Psoas muscle (tissue), 8 donors: ENCODE data around the gene UQCRC1. TPM values are rescaled to one million over a fixed set of nuclear protein-coding genes. Genes with fewer than 3 reads are reported as not detected.

Experiments
- ATAC-seq, 4 donors: fragments of 200-7000 bp; cut with Tn5 transposase; one replicate each; pipeline ENCODE4 v1.9.1; 2020; ENCODE audit warnings: moderate library complexity in 3 of 4, mild to moderate bottlenecking in 2 of 4
- DNase-seq, 2 donors: peaks; one replicate each; pipeline ENCODE4 v3.0.0-alpha.2; 2020
- H3K27ac ChIP-seq: fragments of 200-600 bp; one replicate; pipeline ENCODE4 v1.8.0; 2022
- H3K27me3 ChIP-seq, 3 donors: fragments of 200-600 bp in 1 of 3; one replicate each; pipeline versions ENCODE4 v1.6.1 to v1.8.0; 2013 to 2022; ENCODE audit warnings: low read length in 2 of 3, mild to moderate bottlenecking in 2 of 3, moderate library complexity in 1 of 3; ENCODE audit not compliant: insufficient read depth in 3 of 3
- H3K36me3 ChIP-seq, 2 donors: fragments of 200-600 bp in 1 of 2; one replicate each; pipeline versions ENCODE4 v1.6.1 to v1.8.0; 2013 to 2022; ENCODE audit warnings: low read depth in 1 of 2, mild to moderate bottlenecking in 1 of 2, moderate library complexity in 1 of 2; ENCODE audit not compliant: insufficient read depth in 1 of 2
- H3K4me1 ChIP-seq: fragments of 200-600 bp; one replicate; pipeline ENCODE4 v1.8.0; 2022
- H3K4me3 ChIP-seq: fragments of 200-600 bp; one replicate; pipeline ENCODE4 v1.8.0; 2022; ENCODE audit warnings: mild to moderate bottlenecking
- H3K9me3 ChIP-seq: fragments of 200-600 bp; one replicate; pipeline ENCODE4 v1.8.0; 2022
- WGBS, 3 donors: extraction: QIAGEN DNeasy Blood & Tissue Kit; methylation state at CpG; one replicate each; pipeline versions ENCODE4 v1.1.6 to v1.1.7; 2013; 5-methylcytosine and 5-hydroxymethylcytosine counted together
- intact Hi-C, 2 donors: fragments of 100-400 bp; cut with DNase I; formaldehyde crosslinking; loops; one replicate each; pipeline versions ENCODE4 v1.11.0 to v1.14.2; 2022
- polyA plus RNA-seq, 3 donors: library from polyadenylated mRNA; stranded (reverse); fragments of 200-250 nt; gene quantifications; one replicate each; pipeline ENCODE4 v1.2.3, GENCODE V29; 2013
- total RNA-seq, 4 donors: library from RNA; stranded (reverse); fragmentation: NEBNext Ultra II Directional in 2 of 4; extraction: Animal tissue kit (Norgen Biotek cat#: 25700) in 2 of 4; gene quantifications; one replicate each; pipeline versions ENCODE4 v1.2.1 to v1.2.4, GENCODE V29; 2021 to 2023
- TF ChIP-seq, protein P1 (sequence below): fragments of 200-600 bp; IDR thresholded peaks from one replicate; pipeline ENCODE4 v1.8.0; 2022; ENCODE audit warnings: antibody characterized with exemption
- donor health status: healthy with polysubstance abuse.
- donor health status: DM: no; HTN: no; CAD: no; lungs with moderate emphysema.
- donor health status: Bipolar disorder and iron deficiency.
- donor health status: healthy.
- donor health status: DM: yes; HTN: yes; CAD: no.
- donor health status: DM: no; HTN: no; CAD: no.
- donor health status: DM: no; HTN: no; CAD: no.
- donor health status: DM: yes; HTN: yes; CAD: no.

The UQCRC1 gene
- total and polyA plus RNA-seq, 7 donors: 466 to 719 (median 674) TPM

DNA sequence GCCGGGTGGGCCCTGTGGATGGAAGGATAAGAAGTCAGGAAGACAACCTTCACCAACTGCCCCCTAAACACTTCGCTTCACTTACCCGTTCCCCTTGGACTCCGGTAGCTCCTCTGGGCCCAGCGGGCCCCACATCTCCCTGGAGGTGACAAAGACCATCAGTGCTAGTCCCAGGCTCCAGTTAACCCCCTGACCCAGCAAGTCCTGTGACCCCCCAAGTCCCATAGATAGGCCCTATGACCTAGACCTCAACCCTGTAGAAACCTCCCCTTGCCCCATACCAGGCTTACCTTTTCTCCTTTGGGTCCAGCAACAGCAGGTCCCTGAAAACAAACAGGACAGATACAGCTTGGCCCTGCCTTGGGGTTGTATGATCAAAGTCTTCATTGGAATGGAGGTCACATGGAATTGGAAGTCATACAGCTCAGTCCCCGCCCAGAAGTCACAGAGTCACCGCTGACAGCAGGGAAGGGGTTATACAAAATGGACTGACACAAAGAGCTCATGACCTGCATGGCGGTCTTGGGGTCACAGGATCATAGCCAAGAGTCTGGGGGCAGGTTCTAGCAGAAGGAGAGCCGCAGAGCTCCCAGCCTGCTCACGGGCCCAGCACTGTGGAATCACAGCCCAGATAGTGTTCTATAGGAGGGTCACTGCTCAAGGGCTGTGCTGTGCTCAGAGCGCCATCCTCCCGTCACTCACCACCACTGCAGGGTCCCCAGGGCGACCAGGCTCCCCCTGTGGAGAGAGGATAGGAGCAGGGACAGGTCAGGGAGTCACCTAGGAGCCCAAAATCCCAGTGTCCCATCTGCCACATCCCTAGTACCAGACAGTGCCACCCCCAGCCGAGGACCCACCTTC lies 27.6 kb downstream of the UQCRC1 start:
- intact Hi-C loops: no loop called here

DNA sequence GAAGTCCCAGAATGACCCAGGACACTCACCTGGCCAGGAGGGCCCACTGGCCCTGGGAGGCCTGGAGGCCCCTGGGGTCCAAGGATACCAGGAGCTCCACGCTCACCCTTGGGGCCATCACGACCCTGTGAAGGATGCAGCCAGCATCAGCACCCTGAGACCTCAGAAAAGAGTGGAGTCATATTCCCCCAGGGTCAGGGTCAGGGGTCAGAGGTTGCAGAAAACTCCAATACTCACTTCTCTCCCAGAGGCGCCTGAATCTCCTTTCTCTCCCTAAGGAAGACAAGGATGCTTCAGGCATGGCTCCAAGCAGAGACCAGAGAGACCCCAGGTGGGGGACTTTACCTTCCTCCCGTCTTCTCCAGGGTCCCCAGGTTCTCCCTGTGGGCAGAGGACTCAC lies 32.8 kb downstream of the UQCRC1 start:
- no peak for DNase-seq
- H3K27ac ChIP-seq: no peak overlapping the region
- 71 to 81% (median 80%) methylated on average over 4 of the region's 4 CpGs for WGBS, 3 donors
- intact Hi-C loops: no loop called here
- peaks cover 0 to 22% of the 10 kb centered on the region in 2 donors for H3K36me3 ChIP-seq
- ATAC-seq: no peak
- H3K4me1 ChIP-seq: no peaks in the 10 kb centered on the region
- H3K9me3 ChIP-seq: no peaks in the 10 kb centered on the region
- H3K27me3 ChIP-seq: no peaks in the 10 kb centered on the region
- TF ChIP-seq, protein P1, sequence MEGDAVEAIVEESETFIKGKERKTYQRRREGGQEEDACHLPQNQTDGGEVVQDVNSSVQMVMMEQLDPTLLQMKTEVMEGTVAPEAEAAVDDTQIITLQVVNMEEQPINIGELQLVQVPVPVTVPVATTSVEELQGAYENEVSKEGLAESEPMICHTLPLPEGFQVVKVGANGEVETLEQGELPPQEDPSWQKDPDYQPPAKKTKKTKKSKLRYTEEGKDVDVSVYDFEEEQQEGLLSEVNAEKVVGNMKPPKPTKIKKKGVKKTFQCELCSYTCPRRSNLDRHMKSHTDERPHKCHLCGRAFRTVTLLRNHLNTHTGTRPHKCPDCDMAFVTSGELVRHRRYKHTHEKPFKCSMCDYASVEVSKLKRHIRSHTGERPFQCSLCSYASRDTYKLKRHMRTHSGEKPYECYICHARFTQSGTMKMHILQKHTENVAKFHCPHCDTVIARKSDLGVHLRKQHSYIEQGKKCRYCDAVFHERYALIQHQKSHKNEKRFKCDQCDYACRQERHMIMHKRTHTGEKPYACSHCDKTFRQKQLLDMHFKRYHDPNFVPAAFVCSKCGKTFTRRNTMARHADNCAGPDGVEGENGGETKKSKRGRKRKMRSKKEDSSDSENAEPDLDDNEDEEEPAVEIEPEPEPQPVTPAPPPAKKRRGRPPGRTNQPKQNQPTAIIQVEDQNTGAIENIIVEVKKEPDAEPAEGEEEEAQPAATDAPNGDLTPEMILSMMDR: no peak
- H3K4me3 ChIP-seq: no peak overlapping the region

More for the DNA sequence above, 27.6 kb downstream of the UQCRC1 start:
- H3K4me1 ChIP-seq: no peaks in the 10 kb centered on the region
- peaks cover 0 to 42% of the 10 kb centered on the region in 2 donors for H3K36me3 ChIP-seq
- no peak overlapping the region for H3K4me3 ChIP-seq
- ATAC-seq (no peak), DNase-seq (no peak)
- no peaks in the 10 kb centered on the region for H3K27me3 ChIP-seq
- whole genome bisulfite sequencing, 3 donors: 92 to 94% (median 94%) methylated on average over 14 of the region's 14 CpGs
- TF ChIP-seq, protein P1: no peak
- no peaks in the 10 kb centered on the region for H3K9me3 ChIP-seq
- no peak overlapping the region for H3K27ac ChIP-seq

DNA sequence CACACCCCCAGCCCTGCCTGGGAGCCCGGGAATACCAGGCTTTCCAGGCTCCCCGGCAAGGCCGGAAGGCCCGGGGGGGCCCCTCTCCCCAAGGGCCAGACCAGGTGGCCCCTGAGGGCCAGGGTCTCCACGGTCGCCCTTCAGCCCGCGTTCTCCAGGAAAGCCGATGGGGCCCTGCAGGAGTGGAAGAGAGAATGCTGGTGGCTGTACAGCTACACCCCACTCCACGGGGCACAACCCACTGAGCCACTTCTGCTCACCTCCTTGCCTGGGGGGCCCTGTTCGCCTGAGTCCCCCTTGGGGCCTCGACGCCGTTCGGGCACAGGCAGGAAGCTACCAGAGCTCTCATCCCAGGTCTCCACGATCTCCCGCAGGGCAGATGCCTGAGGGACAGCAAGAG lies 34.1 kb downstream of the UQCRC1 start:
- TF ChIP-seq, protein P1: no peak
- no peaks in the 10 kb centered on the region for H3K9me3 ChIP-seq
- intact Hi-C loops: no loop called here
- DNase-seq (no peak), ATAC-seq (no peak)
- H3K4me3 ChIP-seq: no peak overlapping the region
- H3K27me3 ChIP-seq: no peaks in the 10 kb centered on the region
- H3K4me1 ChIP-seq: no peaks in the 10 kb centered on the region
- no peak overlapping the region for H3K27ac ChIP-seq
- WGBS, 3 donors: 83 to 91% (median 86%) methylated on average over 17 of the region's 17 CpGs
- H3K36me3 ChIP-seq: peaks cover 0 to 18% of the 10 kb centered on the region in 2 donors

DNA sequence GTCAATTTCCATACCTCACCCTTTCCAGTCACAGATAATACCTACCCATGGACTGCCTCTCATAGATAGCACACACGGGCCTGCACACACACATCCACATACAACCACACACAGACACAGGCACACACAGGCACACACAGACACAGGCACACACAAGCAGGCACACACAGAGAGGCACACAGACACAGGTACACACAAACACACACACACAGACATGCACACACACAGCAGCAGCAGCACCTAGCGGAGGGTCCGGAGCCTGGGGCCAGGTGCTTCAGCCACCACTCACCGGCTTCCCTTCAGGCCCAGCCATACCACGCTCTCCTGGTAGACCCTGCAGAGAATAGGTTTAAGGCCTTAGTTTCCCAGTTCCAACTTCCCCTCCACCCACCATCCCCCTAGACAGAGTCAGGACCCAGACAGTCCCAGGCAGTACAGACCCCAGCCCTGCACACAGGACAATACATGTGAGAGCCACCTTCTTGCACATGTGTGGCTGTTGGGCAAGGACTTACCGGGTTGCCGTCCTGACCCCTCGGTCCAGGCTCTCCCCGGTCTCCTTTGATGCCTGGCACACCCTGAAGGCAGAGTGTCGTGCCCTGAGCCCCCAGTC lies 35.4 kb downstream of the UQCRC1 start:
- 91 to 97% (median 91%) methylated on average over 10 of the region's 10 CpGs for WGBS, 3 donors
- ATAC-seq (no peak), DNase-seq (no peak)
- TF ChIP-seq, protein P1: no peak
- no peaks in the 10 kb centered on the region for H3K4me1 ChIP-seq
- intact Hi-C loops: no loop called here
- H3K27ac ChIP-seq: no peak overlapping the region
- no peaks in the 10 kb centered on the region for H3K27me3 ChIP-seq
- H3K4me3 ChIP-seq: no peak overlapping the region
- H3K36me3 ChIP-seq: peaks cover 0 to 13% of the 10 kb centered on the region in 2 donors
- no peaks in the 10 kb centered on the region for H3K9me3 ChIP-seq
